Activated CD8-positive, alpha-beta memory T cell treated with anti-CD3 and anti-CD28 coated beads, Interleukin-2, amount 50 U/mL, for 24 hours (primary cell): ENCODE results near the gene OVOL1.

ENCODE experiments used
- DNase-seq: peaks from one replicate; pipeline ENCODE4 v3.0.0-alpha.2; 2020; ENCODE audit errors: extremely low read depth

Gene OVOL1

GRCh38 chr11:65791719-65792213 is 4.9 kb downstream of the OVOL1 start:
- no peak for DNase-seq

DNA sequence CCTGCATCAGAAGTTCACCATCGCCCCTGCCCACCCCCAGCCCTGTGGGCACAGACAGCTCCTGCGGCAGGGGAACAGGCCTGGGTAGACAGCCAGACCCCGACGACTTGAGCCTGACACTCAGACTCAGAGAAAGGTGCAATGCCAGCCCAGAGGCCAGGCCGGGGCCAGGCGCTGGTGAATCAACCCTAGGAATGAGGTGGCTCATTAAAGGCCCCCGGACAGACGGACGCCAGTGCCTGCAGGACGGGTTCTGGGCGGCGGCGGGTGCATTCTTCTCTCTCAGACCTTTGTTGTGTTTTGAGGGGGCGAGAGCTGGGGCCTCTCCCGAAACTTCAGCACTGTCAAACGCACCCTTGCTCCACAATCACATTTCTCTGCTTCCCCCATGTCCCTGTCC is 5.6 kb downstream of the OVOL1 start:
- DNase-seq, result no peak

DNA sequence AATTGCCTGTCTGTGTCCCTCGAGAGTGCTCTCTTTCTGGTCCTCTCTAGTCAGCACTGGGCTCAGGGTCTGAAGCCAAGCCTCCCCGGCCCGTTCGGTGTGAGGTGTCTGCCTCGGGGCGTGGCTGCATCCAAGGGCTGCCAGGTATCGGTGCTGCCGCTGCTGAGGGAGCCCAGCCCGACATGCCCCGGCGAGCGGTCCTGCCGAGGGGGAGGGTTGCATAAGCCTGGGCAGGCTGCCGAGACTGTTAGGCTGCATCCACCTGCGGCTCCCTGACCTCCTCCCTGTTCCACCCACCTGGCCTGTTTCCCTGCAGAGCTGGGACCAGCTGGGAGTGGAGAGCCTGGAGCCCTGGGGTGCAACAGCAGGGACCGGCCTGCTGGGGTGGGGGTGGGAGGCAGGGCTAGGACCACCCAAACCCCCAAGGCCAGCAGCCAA is 6.3 kb downstream of the OVOL1 start:
- no peak for DNase-seq

- no peak for DNase-seq
Measured at GRCh38 chr11:65793625-65794400, 7.0 kb downstream of the OVOL1 start.

DNA sequence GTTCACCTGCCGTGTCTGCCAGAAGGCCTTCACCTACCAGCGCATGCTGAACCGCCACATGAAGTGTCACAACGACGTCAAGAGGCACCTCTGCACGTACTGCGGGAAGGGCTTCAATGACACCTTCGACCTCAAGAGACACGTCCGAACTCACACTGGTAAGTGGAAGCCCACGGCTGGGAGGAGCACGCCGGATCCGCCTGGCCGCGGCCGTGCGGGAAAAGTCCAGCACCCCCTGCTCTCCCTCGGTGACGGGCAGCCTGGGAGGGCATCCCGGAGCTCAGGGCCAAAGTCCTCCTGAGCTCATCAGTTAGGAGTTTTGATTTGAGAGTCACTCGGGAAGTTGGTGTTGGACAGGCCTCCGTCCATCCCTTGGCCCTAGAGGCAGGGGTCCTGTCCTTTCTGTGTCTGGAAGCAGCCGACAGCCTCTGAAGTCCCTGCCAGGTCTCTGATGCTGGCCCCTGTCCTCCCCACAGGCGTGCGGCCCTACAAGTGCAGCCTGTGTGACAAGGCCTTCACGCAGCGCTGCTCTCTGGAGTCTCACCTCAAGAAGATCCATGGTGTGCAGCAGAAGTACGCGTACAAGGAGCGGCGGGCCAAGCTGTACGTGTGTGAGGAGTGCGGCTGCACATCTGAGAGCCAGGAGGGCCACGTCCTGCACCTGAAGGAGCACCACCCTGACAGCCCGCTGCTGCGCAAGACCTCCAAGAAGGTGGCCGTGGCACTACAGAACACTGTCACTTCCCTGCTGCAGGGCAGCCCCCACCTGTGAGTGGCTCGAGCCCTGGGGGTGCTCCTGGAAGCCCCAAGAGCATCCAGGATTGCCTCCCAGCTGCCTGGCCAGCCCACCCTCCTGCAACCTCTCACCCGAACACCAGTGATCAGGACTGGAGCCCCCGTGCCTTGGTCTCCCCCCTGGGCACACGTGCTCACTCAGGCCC is 8.0 kb downstream of the OVOL1 start:
- DNase-seq, result no peak

- no peak for DNase-seq
Measured at GRCh38 chr11:65796726-65797601, 10.1 kb downstream of the OVOL1 start.

GRCh38 chr11:65797711-65798110 is 10.8 kb downstream of the OVOL1 start:
- DNase-seq, result no peak

- DNase-seq, result no peak
Measured at GRCh38 chr11:65798882-65799281, 12.0 kb downstream of the OVOL1 start.

GRCh38 chr11:65801153-65801987 is 14.5 kb downstream of the OVOL1 start:
- DNase-seq, result no peak

DNA sequence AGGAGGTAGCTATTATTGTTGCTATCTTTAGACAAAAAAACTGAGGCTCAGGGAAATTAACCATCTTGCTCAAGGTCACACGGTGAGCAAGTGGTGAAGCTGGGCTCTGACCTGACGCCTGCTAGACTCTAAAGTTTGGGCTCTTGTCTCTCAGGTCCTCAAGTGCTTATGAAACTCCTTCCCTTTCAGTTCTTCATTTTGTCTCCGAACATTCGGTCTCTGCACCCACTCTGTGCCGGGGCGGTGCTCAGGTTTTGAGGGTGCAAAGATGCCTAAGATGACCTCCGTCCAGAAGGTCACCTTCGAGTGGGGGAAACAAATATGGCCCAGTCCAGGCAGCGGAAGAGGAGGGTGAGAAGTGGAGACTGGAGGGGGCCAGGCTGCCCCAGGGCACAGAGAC is 16.0 kb downstream of the OVOL1 start:
- no peak for DNase-seq

- DNase-seq, result no peak
Measured at GRCh38 chr11:65803797-65804492, 17.1 kb downstream of the OVOL1 start.

DNA sequence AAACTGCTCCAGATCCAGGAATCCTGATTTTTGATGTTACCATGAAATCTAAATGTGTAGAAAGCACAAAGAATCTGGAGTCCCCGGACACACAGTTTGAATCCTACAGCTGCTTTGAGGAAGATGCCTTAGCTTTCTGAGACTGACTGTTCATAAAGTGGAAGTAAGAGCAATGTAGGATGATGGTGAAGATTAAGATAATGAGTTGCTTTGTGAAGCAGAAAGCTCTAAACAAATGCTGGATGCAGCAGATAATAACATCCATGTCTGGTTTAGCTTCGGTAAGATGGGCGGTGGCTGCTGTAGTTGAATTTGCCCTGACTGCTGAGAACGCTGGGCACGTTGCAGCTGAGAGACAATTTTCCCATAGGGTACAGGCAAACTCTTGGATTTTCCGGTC is 20.1 kb downstream of the OVOL1 start:
- no peak for DNase-seq

- no peak for DNase-seq
Measured at GRCh38 chr11:65808744-65809341, 22.0 kb downstream of the OVOL1 start.

- no peak for DNase-seq
Measured at GRCh38 chr11:65809496-65809895, 22.6 kb downstream of the OVOL1 start.

GRCh38 chr11:65810046-65810868 is 23.4 kb downstream of the OVOL1 start:
- no peak for DNase-seq

DNA sequence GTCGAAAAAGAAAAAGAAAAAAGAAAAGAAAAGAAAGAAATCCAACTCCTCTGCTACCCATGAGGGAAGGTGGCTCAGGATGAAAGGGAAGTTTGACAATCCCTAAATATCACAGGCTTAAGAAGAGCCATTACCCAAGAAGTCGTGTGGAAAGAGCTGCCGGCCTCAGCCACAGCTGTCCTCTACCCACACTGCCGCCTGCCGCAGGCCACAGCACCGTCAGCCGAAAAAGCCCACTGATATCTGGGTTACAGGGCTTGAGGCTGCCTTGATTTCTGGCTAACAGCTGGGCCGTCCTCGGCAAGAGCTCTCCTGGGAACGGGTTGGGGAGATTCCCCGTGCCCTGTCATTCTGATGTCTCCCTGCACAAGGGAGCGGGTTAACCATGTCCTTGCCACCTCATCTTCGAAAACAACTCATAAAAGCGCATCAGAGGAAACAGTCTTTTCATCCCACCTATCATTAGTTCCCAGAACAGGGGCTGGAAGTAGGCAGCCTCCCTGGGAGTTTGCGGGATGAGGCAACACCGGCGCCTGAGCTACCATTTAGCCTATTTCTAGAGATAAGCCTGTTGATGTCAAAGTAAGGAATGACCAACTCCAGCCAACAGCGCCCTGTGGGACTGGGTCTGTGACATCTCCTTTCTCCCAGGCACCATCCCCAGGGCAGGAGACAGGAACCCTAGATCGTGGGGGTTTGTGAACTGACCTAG is 25.1 kb downstream of the OVOL1 start:
- no peak for DNase-seq

GRCh38 chr11:65814131-65814985 is 27.5 kb downstream of the OVOL1 start:
- no peak for DNase-seq
